Measurements from ENCODE around the gene RPS6KB2.

The RPS6KB2 gene

DNA sequence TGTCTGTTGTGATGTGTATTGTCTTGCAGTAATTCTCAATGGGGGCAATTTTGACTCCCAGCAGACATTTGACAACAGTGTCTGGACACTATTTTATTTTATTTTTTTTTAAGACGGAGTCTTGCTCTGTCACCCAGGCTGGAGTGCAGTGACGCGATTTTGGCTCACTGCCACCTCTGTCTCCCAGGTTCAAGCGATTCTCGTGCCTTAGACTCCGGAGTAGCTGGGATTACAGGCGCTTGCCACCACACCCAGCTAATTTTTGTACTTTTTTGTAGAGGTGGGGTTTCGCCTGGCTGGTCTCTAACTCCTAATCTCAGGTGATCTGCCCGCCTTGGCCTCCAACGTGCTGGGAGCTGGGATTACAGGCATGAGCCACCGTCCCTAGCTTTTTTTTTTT is 1.4 kb downstream of the RPS6KB2 start:
- DNase-seq (ENCODE audit: low spot score), result no peak

DNA sequence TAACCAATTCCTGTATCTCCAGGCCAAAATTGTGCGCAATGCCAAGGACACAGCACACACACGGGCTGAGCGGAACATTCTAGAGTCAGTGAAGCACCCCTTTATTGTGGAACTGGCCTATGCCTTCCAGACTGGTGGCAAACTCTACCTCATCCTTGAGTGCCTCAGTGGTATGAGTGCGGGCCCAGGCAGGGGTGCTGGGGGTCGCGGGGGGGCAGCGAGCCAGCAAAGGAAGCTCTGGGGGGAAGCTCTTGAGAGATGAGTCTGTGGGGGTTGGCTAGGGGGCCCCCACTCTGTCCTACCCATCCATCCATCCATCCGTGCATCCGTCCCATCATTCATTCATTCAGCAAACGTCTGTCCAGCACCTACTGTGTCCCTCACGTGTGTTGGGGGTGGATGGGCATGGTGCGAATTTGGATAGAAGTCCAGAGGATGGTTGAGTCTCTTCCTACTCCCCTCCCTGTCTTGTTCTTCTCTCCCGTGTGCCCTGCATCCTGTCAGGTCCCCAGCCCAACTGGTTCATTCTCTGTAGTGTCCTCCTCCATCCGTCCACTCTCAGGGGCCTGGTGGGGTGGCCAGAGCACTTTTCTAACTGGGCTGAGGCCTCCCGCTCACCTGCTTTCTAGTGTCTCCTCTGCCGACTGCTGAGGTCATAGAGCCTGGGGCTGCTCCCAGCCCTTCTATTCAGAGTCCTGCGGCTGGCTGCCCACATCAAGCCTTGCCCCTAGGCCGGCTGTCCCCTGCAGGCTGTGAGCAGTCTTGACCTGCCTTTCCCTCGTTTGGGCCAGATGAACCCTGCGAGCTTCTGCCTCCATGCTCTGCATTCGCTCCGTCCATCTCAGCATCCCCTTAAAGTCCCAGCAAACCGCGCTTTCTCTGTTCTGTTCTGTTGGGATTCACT is 3.3 kb downstream of the RPS6KB2 start:
- no peak for DNase-seq (ENCODE audit: low spot score)

DNA sequence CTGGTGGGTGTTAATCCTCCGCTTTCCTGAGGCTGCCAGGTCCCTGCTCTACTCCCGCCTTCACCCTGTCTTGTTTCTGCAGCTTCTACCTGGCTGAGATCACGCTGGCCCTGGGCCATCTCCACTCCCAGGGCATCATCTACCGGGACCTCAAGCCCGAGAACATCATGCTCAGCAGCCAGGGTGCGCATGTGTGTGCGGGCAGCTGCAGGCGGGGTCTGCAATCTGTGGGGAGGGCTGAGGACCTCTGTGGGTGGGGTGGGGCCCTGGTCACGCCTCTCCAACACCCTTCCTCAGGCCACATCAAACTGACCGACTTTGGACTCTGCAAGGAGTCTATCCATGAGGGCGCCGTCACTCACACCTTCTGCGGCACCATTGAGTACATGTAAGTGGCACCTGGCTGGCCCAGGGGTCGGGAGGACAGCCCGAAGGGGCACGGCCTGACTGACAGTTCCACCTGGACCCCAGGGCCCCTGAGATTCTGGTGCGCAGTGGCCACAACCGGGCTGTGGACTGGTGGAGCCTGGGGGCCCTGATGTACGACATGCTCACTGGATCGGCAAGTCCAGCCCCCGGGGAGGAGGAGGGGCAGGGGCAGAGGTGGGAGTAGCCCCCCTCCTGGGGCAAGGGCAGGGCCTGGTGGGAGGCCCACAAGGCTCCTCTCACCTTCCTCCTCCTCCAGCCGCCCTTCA is 4.5 kb downstream of the RPS6KB2 start:
- DNase-seq (ENCODE audit: low spot score), result no peak

- DNase-seq (ENCODE audit: low spot score), result no peak
Observed at GRCh38 chr11:67433536-67434394, 5.5 kb downstream of the RPS6KB2 start.

DNA sequence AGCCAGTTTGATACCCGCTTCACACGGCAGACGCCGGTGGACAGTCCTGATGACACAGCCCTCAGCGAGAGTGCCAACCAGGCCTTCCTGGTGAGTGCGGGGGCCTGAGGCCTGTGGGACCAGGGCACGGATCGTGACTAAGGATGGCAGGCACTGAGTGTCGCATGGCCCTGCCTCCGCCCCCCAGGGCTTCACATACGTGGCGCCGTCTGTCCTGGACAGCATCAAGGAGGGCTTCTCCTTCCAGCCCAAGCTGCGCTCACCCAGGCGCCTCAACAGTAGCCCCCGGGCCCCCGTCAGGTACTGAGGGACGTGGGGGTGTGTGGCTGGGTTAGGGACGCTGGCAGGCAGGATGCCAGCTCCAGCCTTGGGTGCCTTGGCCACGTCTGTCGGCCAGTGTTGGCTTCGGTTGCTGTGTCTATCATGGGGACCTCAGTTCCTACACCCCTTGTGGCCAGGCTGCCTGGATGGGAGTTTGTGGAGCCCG is 6.1 kb downstream of the RPS6KB2 start:
- DNase-seq (ENCODE audit: low spot score), result no peak

GRCh38 chr11:67435031-67435726 is 6.9 kb downstream of the RPS6KB2 start:
- no peak for DNase-seq (ENCODE audit: low spot score)

DNA sequence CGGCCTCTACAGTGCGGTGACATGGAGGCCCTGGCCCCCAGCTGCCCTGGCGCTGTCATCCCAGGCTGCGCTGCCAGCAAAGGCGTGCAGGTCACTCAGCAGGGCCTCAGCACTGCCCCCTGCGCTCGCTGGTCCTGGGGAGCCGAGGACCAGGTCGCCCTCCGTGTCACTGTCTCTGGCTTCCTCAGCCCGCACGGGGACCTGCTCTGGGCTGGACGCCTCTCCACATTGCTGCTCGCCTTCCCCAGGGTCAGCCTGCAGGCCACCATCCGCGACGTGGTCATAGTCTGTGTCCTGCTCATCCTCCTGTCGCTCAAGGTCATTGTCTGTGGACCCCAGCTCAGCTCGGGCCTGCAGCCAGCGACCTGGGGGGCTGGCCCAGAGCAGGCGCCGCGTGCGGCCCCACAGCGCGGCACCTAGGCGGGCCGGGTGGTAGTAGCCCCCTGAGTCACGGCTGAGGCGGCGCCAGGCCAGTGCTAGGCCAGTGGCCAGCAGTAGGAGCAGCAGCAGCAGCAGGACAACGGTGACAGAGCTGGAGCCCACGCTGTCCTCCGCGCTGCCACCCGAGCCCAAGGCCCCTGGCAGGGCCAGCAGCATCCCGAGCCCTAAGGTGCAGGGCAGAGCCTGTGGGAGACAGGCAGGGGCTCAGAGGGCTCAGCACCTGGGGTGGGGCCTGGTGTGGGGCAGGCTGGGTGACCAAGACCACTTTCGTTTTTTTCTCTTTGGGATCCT is 7.6 kb downstream of the RPS6KB2 start:
- no peak for DNase-seq (ENCODE audit: low spot score)

DNA sequence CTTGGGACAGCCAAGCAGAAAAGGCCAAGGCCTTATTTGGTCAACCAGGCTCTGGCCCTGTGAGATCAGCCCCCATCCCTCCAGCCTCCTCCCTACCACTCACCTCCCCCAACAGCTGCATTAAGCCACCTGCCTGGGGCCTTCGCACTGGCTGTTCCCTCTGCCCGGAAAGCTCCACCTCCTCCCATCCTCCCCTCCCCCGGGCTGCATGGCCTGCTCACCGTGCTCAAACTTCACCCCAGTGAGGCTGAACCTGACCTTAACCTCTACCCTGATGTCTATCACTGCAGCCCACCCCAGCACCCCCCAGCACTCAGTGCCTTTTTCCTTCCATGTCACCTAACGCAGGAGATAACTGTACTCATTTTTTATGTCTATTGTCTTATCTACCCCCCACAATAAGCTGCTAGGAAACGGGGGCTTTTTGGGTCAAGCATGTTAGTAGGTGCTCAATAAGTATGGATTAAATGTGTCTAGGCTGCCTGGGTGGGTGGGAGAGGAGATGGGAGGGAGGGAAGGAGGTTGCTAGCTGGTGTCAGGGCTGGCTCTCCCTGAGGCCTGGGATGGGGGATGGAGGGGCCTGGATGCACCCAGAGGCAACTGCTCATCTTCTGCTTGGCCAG is 8.3 kb downstream of the RPS6KB2 start:
- DNase-seq (ENCODE audit: low spot score), result no peak

GRCh38 chr11:67437082-67437808 is 9.0 kb downstream of the RPS6KB2 start, which contains the start of gene PTPRCAP:
PTPRCAP (minus strand) TSS chr11:67437682; CDS start chr11:67437619, 63 bp downstream.
- DNase-seq (ENCODE audit: low spot score), result no peak

DNA sequence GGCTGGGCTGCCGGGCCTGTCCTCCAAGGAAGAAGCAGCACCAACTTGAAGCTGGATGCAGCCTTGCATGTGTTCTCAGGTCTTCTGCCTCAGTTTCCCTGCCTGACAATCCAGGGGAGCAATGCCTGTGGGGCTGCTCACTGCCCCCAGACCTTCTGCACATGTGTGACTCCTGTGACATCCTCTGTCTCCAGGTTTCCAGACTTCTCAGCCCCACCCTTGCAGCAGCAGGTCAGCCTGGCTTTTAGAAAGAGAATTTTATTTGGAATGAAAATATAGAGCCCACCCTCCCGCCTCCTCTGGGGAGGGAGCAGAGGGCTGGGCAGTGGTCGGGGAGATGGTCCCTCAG is 9.5 kb downstream of the RPS6KB2 start:
- no peak for DNase-seq (ENCODE audit: low spot score)

GRCh38 chr11:67438158-67438902 is 10.0 kb downstream of the RPS6KB2 start:
- DNase-seq (ENCODE audit: low spot score), result no peak

DNA sequence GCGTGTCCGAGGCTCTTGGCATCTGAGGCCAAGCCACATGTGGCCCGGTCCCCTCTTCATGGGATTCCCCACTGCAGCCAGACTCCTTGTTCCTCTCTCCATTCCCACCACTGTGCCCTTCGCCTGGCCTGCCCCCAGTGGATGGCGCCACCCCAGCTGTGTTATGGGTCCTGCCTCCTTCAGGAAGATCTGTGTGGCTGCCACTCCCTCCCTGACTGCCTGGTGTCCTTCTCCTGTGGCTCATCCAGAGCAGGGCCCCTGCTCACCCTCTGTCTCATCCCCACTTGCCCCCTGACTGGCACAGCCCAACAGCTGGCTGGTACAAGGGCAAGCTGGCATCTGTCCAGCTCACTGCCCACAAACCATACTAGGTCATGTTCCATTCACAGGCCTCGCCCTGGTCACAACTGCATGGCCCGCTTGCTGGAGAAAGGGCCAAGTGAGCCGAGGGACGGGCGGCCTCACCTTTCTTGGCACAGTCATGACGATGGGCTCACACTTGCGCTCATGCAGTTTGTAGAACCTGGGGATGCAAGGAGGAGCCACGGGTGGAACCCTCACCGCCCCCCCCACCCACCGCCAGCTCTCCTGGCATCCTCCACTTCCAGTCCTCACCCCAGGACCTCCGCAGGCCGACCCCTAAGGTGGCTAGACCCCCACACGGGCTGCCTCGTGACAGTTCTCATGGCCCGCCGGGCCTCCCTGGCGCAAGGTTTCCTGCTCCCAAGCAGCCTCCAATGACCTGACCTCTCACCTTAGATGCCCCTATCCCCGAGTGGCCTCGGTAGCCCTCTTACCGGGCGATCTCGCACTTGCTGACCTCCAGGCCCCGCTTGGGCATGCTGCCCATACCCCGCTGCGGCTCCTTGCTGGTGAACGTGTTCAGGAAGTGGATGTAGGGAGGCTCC is 11.3 kb downstream of the RPS6KB2 start:
- DNase-seq (ENCODE audit: low spot score), result peak; percentile 47

GRCh38 chr11:67440229-67441097 is 12.2 kb downstream of the RPS6KB2 start:
- DNase-seq (ENCODE audit: low spot score), result no peak

GRCh38 chr11:67441098-67441563 is 12.8 kb downstream of the RPS6KB2 start:
- no peak for DNase-seq (ENCODE audit: low spot score)

- DNase-seq (ENCODE audit: low spot score), result no peak
Observed at GRCh38 chr11:67441731-67442351, 13.5 kb downstream of the RPS6KB2 start.
